GM18858 (cell line): ENCODE measurements around the gene SNX19.
A peak's percentile ranks its signal among the peaks of the same experiment; 100 is the strongest.
"Not testable (repeated sequence)": the region's sequence is repeated elsewhere in the genome, so short reads cannot be mapped to it uniquely, and the experiment has no call there.

Experiments used
- ATAC-seq: cut with Tn5 transposase; IDR thresholded peaks from one replicate; pipeline ENCODE4 v1.9.1; 2021; ENCODE audit not compliant: unreplicated experiment

The SNX19 gene, protein sequence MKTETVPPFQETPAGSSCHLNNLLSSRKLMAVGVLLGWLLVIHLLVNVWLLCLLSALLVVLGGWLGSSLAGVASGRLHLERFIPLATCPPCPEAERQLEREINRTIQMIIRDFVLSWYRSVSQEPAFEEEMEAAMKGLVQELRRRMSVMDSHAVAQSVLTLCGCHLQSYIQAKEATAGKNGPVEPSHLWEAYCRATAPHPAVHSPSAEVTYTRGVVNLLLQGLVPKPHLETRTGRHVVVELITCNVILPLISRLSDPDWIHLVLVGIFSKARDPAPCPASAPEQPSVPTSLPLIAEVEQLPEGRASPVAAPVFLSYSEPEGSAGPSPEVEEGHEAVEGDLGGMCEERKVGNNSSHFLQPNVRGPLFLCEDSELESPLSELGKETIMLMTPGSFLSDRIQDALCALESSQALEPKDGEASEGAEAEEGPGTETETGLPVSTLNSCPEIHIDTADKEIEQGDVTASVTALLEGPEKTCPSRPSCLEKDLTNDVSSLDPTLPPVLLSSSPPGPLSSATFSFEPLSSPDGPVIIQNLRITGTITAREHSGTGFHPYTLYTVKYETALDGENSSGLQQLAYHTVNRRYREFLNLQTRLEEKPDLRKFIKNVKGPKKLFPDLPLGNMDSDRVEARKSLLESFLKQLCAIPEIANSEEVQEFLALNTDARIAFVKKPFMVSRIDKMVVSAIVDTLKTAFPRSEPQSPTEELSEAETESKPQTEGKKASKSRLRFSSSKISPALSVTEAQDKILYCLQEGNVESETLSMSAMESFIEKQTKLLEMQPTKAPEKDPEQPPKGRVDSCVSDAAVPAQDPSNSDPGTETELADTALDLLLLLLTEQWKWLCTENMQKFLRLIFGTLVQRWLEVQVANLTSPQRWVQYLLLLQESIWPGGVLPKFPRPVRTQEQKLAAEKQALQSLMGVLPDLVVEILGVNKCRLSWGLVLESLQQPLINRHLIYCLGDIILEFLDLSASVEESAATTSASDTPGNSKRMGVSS

DNA sequence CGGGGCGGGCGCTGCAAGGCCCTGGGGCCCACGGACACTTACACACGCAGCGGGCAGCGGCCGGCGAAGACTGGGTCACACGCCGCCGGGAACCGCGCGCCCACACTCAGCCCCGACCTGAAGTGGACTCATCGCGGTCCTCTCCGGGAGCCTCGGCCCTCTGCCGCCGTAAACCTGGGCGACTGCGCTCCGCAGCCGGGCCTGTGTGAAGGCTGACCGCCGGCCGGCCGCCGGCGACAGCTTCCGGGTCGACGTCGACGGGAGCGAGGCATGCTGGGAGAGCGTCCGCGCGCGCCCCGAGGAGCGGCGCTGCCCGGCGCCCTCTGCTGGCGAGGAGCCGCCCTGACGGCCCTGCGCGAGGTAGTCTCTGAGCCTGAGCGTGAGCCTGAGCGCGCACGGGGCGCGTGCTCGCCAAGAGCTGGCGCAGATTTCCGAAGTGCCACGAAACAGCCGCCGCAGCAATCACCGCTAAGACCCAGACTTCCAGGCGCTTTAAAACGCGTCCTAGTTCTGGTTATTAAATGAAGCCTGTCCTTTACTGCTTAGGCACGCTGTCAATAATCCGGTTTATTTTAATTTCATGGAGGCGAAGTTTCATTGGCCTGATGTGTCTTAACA, at the start of gene SNX19:
SNX19 (minus strand) TSS at position 242 of the 618 bp plus-strand sequence. CDS start 540 bp downstream, outside the sequence.
- ATAC-seq = peak; percentile 97

DNA sequence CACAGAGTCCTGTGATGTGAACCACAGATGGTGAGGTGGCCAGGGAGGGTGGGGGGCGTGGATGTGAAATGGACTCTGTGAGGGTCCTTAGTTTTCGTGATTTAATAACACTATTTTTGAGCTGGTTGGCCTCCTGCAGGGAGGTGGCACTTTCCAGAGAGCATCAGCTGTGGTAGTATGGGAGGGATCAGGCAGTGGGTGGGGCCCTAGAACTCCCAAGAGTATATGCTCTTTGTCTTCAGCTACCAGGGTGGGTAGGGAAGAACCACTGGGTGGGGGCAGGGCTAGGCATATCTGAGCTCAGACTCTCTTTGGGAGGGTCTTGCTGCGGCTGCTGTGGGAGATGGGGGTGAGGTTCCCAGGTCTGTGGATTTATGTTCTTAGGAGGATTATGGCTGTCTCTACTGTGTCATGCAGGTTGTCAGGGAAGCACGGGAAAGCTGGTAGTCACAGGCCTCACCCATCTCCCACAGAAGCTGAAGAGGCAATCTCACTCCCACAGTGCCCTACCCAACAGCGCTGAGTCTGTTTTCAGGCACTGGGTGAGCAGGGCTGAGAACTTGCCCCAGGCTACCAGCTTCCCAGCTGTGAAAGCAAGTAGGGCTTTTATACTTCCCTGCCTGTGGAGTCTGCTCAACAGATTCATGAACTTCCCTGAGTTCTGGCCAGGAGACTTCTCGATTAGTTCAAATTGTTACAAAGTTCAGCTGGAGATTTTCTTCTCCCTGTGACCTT, 47.9 kb upstream of the SNX19 start:
- no peak for ATAC-seq

DNA sequence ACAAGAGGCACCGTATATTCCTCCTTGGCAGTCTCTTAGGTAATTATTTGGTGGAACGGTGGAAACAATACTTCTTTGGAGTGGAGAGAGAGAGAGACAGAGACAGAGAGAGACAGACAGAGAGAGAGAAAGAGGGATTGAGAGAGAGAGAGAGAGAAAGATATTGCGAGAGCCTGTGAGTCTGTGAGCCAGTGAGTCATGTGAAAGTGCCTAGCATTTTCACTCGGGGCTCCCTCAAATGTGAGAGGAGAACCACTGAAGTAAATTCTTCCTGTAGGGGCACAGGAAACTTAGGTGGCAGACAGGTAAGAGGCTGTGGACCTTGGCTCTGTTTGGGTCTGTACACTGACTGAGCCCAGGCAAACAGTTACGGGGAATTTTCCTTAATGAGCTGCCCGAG, 31.6 kb upstream of the SNX19 start:
- no peak for ATAC-seq

DNA sequence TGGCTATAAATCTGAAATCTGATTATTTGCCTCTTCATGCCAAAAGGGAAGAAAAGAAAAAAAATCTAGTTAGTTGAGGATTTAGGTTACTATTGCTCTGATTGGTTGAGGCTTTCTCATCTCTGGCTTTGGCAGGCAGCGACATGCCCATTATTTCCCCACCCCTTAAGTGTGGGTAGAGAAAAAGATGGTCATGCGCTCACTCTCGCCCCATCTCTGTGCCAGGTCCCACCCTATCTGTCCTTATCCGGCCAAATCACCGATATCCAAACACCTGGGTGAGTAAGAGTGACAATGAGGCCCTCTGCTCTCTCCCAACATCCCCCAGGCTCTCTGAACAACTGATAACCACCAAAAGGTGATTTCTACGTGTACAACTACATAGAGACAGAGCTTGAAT, 31.2 kb upstream of the SNX19 start:
- ATAC-seq = no peak

DNA sequence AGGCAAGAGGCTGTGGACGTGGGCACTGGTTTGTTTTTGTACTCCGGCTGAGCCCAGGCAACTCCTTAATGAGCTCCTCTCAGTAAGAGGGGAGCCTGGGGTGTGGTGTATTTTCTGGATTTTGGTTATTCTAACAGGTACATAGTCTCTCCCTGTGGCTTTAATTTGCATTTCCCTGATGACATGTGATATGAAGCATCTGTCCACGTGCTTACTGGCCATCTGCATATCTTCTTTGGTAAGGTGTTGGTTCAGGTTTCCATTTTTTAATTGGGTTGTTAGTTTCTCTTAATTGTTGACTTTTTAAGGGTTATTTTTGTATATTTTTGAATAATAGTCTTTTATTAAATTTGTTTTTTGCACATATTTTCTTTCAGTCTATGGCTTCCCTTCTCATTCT, 30.8 kb upstream of the SNX19 start:
- ATAC-seq = no peak

DNA sequence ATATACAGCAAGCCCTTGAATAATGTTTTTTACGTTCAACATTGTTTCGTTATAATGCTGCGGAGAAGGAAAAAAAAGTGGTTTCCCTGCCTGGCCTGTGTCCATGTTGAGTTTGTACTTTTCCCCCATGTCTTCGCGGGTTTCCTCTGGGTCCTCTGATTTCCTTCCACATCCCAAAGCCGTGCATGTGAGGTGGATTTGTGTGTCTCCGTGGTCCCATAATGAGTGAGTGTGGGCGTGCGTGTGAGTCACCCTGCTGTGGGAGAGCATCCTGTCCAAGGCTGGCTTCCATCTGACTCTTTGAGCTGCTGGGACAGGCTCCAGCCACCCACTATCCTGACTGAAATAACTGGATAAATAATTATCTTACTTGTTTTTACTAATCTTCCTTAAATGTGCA, 29.6 kb upstream of the SNX19 start:
- no peak for ATAC-seq

DNA sequence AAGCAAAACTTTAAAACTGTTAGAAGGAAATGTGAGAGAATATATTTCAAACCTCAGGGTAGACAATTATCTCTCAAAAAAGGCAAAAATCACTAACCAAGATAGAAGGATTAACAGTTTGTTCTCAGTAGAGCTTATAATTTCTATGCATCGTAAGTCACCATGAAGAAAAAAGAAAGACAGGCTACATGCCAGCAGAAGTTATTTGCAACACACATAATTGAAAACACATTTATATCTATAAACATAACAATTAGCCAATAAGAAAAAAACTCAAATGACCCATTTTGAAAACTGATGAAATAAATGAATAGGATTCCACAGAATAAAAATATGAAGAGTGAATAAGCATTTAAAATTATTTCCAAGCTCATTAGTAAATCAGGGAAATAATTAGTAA, 24.4 kb upstream of the SNX19 start:
- no peak for ATAC-seq

DNA sequence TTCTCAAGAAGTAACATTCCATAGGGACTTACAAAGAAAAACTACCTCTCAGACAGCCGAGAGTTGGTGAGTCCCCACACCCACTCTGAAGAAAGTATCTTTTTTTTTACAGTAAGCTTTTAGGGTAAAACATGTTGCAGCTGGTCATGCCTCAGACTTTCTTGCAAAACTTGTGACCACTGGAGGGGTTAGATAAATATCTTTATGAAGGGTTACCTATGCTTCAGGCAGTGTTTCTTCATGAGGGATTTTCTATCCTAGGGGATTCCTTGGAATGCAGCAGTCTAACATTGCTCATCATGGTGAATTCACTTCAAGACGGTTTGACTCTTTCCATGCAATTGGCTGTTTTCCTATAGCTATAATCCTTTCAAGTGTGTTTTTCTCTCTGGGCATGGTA, 20.8 kb upstream of the SNX19 start:
- no peak for ATAC-seq

DNA sequence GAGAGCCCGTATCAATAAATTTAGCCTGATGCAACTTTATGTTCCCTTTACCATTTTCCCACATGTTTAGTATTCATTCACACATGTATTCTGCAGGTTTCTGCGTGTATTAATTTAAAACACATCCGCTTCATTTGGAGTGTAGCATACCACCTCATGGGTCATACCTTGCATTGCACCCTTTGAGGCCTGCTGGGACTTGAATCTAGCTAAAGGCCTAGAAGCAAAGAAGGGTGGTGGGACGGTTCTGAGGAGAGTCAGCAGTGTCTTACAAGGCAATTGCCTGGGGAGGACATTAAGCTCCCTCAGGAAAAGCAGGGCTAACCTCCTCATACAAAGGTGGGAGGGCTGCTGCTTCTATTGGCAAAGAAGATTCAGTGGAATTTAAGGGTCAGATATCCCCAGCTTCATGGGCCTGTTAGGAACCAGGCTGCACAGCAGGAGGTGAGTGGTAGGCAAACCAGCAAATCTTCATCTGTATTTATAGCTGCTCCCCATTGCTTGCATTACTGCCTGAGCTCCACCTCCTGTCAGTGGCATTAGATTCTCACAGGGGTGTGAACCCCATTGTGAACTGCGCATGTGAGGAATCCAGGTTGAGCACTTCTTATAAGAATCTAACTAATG, 15.9 kb upstream of the SNX19 start:
- ATAC-seq = no peak

DNA sequence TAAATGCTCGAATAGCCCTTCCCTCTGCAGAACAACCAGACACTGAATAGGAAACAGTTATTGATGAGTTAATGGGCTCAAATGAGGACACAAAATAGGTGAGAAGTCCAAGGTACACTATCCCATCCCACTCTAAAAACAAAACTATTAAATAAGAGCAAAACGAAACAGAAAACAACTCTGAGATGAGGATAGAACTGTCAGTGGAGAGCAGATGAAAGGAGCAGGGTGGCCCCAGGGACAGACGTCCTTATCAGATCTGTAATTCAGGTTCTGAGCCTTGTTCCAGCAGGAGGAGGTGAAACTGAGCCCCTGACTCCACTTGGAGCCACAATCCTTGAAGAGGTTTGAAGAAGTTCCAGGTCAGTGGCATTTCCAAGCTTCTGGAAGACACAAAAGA, 8.5 kb upstream of the SNX19 start:
- no peak for ATAC-seq

DNA sequence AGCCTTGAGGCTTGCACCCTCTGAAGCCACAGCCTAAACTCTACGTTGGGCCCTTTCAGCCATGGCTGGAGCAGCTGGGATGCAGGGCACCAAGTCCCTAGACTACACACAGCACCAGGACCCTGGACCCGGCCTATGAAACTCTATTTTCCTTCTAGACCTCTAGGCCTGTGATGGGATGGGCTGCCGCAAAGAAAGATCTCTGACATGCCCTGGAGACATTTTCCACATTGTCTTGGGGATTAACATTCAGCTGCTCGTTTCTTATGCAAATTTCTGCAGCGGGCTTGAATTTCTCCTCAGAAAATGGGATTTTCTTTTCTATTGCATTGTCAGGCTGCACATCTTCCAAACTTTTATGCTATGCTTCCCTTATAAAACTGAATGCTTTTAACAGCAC, 4.3 kb upstream of the SNX19 start:
- ATAC-seq = not testable (repeated sequence)

DNA sequence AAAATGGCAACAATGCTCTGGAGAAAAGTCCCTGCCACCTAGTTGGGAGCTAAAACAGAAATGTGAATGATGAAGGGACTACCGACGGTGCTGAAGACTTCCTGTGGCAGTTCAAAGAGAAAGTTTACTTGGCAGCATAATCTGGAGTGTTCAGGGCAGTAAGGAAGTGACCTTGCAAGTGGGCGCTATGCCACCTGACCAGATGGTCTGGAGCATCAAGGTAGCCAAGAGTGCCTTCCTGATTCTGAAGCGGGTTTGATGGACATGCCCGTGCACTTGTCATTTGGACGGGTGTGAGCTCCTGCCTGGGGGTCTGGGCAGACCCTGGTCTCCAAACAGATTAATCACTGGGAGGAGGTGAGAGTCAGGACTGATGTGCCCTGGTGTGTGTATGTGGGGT, 1.8 kb upstream of the SNX19 start:
- ATAC-seq = no peak

DNA sequence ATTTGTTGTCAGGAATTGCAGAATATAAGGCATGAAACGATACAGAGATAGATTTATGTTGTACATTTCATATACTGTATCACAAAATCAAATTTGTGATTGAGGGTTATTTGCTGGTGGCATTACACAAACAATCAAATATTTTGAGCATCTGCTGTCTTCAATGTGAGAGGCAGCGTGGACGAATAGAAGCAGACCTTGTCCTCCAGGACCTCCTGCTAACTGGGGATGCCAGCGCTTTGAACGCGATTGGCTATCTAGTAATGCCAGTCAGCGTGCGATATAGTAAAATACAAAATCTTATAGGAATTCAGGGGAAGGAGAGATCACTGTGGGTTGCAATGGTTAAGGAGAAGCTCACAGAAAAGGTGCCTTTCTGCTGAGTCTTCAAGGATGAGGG, 631 bp upstream of the SNX19 start:
- ATAC-seq = no peak

DNA sequence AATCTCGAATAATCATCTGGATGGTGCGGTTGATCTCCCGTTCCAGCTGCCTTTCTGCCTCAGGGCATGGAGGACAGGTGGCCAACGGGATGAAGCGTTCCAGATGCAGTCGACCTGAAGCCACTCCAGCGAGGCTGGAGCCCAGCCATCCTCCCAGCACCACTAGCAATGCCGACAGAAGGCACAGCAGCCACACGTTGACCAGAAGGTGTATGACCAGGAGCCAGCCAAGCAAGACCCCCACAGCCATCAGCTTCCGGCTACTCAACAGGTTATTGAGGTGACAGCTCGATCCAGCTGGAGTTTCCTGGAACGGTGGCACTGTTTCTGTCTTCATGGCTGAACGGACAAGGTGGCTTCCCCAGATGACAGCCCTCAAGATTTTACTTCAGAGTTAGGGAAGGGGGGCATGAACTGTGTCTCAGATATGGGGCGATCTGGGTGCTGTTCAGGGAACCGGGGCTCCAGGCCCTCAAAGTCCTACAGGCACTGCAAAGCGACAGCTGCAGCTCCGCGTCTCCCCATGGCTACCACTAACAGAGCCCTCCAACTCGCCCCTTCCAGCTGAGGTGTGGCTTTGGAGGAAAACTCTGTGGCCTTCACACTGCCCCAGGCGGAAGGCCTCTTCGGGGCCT, 559 bp downstream of the SNX19 start:
- no peak for ATAC-seq

DNA sequence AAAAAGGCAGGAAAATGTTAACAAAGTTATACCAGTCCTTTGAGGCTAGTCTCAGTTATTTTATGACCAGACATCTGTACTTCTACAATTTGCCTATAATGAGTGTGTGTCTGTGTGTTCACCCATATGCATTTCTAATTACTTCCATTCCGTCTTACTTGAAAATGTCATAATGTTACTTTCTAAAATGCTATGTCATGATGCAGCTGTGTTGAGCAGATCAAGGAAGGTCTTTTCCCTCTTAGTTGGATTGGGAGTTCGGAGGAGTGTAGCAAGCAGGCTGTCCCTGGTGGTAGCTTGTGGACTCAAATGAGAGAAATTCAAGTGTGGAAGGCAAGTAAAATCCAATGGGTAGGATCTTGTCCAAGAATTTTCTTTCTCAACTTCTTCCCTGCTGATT, 3.0 kb downstream of the SNX19 start:
- no peak for ATAC-seq

DNA sequence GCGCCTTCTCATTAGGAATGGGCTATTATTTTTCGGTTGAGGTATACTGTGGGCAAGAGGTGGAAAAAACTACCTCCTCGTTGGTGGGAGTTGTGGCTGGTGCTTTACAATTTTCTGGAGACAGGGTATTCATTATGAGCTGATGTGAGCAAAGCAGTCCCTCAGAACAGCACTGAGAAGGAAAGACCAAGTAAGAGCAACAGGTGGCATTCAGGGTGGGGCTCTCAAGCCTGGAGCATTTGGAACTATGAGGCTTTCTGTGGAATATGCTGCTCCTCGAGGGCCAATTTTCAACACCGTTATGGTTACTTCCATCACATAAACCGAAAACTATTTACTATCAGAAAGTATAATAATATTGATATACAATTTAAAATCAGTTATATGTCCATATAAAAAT, 3.7 kb downstream of the SNX19 start:
- no peak for ATAC-seq

DNA sequence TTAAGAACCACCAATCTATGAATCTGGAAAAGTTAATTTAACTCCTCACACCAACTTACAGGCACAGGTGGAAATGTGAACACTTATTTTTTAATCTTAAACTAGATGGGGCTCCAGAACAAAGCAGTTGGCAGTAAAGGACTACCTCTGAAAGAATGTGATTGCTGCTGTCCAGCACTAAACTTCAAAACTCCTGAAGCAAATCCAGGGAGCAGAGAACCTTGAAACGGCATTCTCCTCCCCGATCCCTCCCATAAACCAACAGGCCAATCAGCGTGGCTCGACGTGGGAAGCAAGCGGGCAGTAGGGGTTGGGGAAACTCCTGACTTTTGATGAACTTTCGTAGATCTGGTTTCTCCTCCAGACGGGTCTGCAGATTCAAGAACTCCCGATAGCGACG, 5.0 kb downstream of the SNX19 start:
- ATAC-seq = no peak

DNA sequence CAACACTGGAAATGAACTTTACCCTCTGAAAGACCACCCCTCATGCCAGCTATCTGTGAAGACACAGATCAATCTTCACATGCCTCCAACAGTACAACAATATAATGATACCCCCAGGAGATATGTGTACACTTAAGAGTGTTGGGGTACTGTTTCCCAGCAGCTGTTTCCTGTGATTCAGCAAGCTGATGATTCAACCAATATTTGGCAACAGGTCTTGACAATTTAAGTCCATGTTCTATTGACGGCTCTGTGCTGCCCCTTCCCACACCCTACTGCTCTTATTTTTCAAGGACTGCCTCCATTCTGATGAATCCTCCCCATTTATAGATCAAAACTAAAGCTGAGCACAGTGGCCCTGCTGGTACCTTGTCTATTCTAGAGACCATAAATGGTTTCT, 6.6 kb downstream of the SNX19 start:
- ATAC-seq = no peak

DNA sequence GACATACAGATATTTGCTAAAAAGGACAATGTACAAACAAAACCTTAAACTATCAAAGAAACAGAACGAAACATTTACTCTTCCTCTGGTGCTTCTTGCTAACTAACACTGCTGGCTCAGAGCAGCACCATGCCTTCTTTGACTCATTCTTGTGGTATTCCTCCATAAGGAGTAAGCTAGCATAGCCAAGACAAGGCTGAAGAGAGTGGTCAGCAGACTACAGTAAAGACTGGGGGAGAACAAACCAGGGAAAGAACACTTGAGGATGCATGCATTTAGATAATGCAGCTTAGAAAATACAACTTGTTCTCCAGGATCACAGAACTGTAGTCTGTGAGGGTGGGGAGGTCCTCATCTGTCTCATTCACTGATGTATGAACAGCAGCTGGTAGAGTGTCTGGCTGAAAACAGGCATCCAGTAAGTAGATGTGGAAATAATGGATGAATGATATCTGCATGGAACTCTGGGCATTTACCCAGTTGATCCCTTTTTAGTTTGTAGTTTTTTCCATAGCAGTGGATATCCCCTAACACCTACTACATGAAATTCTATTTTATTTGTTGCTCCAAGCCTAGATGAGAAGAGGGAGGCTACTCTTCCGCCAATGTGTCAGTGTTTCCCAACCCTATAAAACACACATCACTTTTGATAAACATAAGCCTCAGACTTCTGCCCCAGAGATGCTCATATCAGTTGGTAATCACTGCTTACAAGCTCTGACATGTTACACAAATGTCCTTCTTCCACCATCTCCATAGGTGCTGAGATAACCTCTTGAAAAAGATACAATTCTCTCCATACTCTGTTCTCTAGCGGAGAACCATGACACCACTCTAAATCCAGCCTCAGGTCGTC, 7.3 kb downstream of the SNX19 start:
- ATAC-seq = no peak
